ENCODE measurements around the gene GPR160. TPM values are rescaled to one million over a fixed set of nuclear protein-coding genes. Genes with fewer than 3 reads are reported as not detected.
A peak's percentile ranks its signal among the peaks of the same experiment; 100 is the strongest.

GPR160 gene
- total RNA-seq, 4 donors from 2014 or later = 1.7 to 17.7 (median 3.7) TPM

- no peak for DNase-seq (ENCODE audit: low spot score in 2 of 2)
- no peaks in the 10 kb centered on the region for H3K36me3 ChIP-seq
- H3K27me3 ChIP-seq = peaks cover 0 to 45% of the 10 kb centered on the region in 2 donors
- H3K4me1 ChIP-seq = peaks cover 0 to 9% (median 0%) of the 10 kb centered on the region in 4 donors
- peak overlapping the region in 2 of 4 donors; percentile 53 to 72 for H3K27ac ChIP-seq
- WGBS, 2 donors = 80 to 86% methylated on average over 8 of the region's 8 CpGs
- H3K9me3 ChIP-seq = no peaks in the 10 kb centered on the region
- no peak overlapping the region for H3K4me3 ChIP-seq
- TF ChIP-seq, protein P1, sequence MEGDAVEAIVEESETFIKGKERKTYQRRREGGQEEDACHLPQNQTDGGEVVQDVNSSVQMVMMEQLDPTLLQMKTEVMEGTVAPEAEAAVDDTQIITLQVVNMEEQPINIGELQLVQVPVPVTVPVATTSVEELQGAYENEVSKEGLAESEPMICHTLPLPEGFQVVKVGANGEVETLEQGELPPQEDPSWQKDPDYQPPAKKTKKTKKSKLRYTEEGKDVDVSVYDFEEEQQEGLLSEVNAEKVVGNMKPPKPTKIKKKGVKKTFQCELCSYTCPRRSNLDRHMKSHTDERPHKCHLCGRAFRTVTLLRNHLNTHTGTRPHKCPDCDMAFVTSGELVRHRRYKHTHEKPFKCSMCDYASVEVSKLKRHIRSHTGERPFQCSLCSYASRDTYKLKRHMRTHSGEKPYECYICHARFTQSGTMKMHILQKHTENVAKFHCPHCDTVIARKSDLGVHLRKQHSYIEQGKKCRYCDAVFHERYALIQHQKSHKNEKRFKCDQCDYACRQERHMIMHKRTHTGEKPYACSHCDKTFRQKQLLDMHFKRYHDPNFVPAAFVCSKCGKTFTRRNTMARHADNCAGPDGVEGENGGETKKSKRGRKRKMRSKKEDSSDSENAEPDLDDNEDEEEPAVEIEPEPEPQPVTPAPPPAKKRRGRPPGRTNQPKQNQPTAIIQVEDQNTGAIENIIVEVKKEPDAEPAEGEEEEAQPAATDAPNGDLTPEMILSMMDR (IDR thresholded peaks at IDR 0.05) = no peak
- TF ChIP-seq EP300 (IDR thresholded peaks at IDR 0.05) = no peak
- no peak for TF ChIP-seq POLR2A (IDR thresholded peaks at IDR 0.05)
These were observed 6.5 kb downstream of the GPR160 start for GRCh38 chr3:170044271-170044670.

- DNase-seq (ENCODE audit: low spot score in 2 of 2) = no peak
- Histone ChIP-seq H3K27ac (peak overlapping the region in 2 of 4 donors; percentile 53 to 72), H3K4me3 (no peak overlapping the region), H3K4me1 (peaks cover 0 to 8% (median 0%) of the 10 kb centered on the region in 4 donors), H3K9me3 (no peaks in the 10 kb centered on the region), H3K36me3 (no peaks in the 10 kb centered on the region), H3K27me3 (peaks cover 0 to 39% of the 10 kb centered on the region in 2 donors)
- WGBS, 2 donors = 50 to 58% methylated on average over 8 of the region's 8 CpGs
- no peak for TF ChIP-seq POLR2A (IDR thresholded peaks at IDR 0.05)
- TF ChIP-seq, protein P1 (IDR thresholded peaks at IDR 0.05) = no peak
- TF ChIP-seq EP300 (IDR thresholded peaks at IDR 0.05) = no peak
These were observed 7.0 kb downstream of the GPR160 start for GRCh38 chr3:170044795-170045244.

DNA sequence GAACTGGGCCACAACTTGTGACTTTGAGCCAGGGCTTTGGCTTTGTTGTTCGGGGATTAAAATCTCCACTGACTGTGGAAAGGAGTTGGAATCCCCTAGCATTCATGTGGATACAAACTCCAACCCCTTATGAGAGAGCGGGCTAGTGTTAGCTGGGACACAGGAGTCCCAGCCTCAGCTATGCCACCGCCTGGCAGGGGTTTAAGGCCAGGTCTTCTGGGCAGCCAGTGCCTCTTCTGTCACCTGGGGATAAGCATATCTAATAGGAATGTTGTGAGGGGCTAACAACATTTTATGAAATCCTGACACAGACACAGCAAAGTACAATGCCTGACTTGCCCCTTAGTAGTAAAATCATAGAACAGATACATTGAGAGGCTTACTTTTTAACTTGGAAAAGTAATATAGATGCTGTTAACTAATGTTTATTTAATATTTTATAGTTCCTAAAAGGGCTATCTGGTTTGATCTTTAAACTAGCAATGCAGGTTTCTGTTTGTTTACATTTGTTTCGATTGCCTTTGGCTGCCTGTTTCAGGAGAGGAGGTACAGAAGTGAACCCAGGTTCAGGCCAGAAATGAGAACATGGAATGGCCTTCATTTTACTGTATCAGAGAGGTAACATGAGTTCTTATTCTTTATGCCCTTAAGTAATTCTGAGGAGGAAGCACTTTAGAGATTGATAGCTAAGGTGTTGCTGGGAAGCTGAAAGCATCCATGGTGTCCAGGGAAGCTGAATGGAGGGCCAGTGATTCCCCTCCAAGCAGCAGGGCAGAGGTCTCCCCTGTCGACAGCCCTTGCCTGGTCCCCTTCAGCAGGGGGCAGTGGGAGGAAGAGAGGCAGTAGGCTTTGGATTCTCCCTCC is 8.7 kb downstream of the GPR160 start:
- Histone ChIP-seq H3K4me1 (no peaks in the 10 kb centered on the region), H3K9me3 (no peaks in the 10 kb centered on the region), H3K27me3 (peaks cover 0 to 23% of the 10 kb centered on the region in 2 donors), H3K4me3 (no peak overlapping the region), H3K27ac (peak overlapping the region in 1 of 4 donors; percentile 31), H3K36me3 (no peaks in the 10 kb centered on the region)
- no peak for DNase-seq (ENCODE audit: low spot score in 2 of 2)
- WGBS, 2 donors = 67 to 71% methylated on average over 5 of the region's 5 CpGs
- TF ChIP-seq POLR2A (IDR thresholded peaks at IDR 0.05) (no peak), EP300 (IDR thresholded peaks at IDR 0.05) (no peak)
- TF ChIP-seq, protein P1 (IDR thresholded peaks at IDR 0.05) = no peak

DNA sequence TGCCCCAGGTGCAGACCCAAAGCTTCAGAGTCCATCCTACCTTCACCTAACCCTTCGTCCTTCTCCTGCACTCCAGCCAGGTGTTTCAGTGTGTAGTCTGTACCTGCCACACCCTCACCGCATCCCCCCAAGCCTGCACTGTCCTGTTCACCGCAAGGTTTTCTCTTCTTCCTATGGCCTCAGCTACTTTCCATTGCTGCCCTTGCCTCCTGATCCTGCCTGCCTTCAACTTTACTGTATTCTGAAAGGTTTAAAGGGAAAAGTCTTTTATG is 9.3 kb downstream of the GPR160 start:
- DNase-seq (ENCODE audit: low spot score in 2 of 2) = no peak
- TF ChIP-seq POLR2A (IDR thresholded peaks at IDR 0.05) = no peak
- TF ChIP-seq, protein P1 (IDR thresholded peaks at IDR 0.05) = no peak
- TF ChIP-seq EP300 (IDR thresholded peaks at IDR 0.05) = no peak
- H3K4me1 ChIP-seq = no peaks in the 10 kb centered on the region
- H3K27me3 ChIP-seq = peaks cover 0 to 18% of the 10 kb centered on the region in 2 donors
- H3K4me3 ChIP-seq = no peak overlapping the region
- H3K36me3 ChIP-seq = no peaks in the 10 kb centered on the region
- no peaks in the 10 kb centered on the region for H3K9me3 ChIP-seq
- 88 to 97% methylated on average over 3 of the region's 3 CpGs for WGBS, 2 donors
- H3K27ac ChIP-seq = no peak overlapping the region

All from tibial nerve (tissue), 4 donors.